Measurements from ENCODE around the gene ZNF18.

ZNF18 gene, protein sequence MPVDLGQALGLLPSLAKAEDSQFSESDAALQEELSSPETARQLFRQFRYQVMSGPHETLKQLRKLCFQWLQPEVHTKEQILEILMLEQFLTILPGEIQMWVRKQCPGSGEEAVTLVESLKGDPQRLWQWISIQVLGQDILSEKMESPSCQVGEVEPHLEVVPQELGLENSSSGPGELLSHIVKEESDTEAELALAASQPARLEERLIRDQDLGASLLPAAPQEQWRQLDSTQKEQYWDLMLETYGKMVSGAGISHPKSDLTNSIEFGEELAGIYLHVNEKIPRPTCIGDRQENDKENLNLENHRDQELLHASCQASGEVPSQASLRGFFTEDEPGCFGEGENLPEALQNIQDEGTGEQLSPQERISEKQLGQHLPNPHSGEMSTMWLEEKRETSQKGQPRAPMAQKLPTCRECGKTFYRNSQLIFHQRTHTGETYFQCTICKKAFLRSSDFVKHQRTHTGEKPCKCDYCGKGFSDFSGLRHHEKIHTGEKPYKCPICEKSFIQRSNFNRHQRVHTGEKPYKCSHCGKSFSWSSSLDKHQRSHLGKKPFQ

DNA sequence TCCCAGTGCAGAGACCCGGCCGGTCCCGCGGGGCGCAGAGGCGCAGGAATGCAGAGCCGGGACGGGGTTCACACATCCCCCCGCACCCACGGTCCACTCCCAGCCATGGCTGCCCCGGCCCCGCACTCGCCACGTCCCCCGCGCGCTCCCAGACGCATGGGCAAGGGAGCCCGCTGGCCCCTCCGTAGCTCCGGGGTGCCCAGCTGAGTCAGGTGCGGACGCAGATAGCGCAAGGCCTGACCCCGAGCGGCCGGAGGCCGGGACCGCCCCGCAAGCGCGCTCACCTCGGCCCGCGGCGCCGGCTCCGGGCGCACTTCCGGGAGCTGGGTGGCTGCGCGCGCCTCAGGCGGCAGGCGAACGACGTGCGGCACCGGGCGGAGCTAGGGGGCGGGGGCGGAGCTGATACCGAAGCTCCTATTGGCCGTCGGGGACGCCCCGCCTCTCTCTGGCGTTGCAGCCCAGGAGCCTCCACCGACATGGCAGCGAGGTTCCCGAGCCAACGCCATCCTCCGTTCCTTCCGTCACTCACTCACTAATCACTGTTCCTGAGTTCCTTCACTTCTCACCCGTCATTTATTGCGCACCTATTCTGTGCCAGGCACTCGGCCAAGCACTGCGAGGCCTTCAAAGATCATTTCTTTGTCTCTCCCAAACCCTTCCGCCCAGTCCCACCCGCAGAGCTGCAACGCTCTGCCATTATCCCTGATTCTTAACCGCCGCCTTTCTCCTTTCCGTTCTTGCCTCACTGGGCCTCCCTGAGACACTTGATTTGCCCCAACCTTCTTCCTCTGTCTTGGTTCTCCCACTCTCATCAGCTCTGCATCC, at the start of gene ZNF18:
Gene ZNF18 (minus strand): TSS at position 329 of the 825 bp plus-strand sequence. CDS start 4,646 bp downstream, outside the sequence.
- peak; percentile 99 for DNase-seq

DNA sequence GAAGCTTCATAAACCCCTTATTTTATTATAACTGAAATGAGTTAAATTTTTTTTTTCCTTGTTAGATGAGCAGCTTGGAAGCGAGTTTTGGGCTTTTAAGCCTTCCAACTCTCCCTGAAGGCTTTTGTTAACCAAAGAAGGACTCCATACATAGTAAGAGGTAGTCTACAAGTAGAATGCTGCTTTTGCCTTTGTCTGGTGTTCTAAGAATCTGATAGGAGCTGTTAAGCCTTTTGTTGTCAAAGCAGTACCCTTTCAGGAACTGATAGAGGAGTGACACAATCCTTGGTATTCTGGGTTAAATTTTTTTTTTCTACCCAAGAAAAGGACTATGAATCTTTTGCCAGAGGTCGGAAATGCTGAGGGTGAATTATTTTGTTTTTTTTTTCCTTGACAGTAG, 49.5 kb upstream of the ZNF18 start:
- no peak for DNase-seq

DNA sequence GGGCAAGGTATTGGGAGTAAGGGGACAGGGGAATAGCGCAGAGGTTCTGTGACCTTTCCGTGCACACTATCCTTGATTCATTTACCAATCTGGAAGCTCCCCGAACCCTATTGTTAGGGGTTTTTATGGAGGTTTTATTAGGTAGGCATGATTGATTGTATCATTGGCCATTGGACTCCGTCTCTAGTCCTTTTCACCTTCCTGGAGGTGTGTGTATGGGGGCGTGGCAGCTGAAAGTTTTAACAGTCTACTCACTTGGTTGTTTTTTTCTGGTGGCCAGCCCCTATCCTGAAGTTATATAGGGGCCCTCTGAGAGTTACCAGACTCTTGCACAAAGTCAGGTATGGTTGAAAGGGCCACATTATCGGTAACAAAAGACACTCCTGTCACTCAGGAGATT, 46.4 kb upstream of the ZNF18 start:
- DNase-seq: no peak

DNA sequence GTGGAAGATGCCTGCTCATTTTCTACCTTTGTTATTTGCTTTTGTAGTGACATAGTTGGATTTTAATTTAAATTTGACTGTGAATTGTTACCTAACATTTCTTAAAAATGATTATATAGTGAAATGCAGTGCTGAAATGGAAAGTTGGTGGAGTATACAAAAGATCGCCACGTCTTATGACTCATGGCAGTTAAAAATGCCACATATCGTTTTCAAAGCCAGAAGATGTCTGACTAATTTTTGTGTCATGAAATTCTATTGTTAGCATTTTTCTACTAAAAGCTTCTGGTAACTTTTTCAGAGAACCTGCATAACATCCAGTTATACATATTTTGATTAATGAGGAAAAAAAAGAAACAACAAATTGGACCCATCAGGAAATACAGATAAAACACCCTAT, 44.0 kb upstream of the ZNF18 start:
- no peak for DNase-seq

DNA sequence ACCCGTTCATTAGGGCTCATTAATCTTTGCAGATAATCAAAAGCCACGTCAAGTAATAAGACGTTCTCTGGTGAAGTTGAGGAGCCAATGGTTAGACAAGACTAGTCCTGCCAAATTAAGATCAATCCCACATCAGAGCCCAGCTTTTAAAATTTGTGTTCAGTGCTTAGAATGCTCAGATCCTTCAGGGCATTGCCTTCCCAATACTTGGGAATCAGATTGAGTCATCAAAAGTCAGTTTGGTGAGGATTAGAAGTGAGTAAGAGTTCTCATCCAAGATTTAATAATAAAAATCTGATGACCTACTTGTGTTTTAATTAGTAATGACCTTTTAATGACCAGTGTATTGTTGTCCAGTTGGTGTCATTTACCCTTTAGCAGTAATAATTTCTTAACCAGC, 43.2 kb upstream of the ZNF18 start:
- DNase-seq: no peak

DNA sequence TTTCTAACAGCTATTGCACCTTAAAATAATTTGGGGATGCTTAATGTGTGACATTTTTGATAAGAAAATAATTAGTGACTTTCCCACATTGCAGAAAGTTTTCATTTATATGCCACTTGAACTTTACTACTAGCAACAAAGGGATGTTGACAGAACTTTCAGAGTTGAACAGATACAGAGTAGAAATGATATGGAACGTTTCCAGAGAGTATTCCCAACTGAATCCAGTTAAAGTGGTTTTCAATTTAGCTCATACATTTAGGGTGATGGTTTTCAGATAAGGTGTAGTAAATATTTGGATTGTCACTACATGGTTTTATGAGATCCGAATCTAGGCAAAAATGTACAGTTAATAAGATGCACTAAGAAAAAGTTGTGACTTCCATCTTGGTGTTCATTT, 40.7 kb upstream of the ZNF18 start:
- no peak for DNase-seq

DNA sequence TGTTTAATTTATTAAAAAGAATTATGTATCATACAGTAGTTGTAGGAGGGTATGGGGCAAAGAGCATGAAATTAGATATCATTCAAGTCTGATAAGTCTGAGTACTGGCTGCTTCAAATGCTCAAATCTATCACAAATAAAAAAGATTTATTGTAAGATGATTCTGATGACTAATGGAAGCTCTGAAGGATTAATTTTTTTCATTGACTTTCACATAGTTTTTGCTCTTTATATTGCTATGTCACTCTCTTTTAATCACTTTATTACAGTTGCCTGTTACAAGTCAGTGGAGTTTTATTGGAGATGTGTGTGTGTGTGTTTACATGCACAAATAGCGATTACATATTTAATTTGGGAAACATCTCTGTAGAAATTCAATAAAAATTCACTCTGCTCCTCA, 38.4 kb upstream of the ZNF18 start:
- no peak for DNase-seq

DNA sequence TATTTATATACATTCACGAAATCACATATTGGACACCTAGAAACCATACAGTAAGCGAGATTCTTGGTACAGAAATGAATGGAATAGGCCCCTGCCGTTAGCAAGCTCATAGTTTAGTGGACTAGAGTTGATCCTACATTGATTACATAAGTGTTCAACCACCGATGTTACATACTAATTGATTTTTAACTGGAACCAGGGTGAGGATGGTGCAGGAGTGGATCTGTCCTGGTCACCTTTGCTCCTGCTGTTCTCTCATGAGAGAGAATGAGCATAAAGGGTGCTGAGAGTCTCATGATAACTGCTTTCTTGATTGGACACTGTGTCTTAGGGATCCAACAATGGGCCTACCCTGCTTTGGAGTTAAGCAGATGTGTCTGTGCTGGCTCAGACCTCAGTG, 37.3 kb upstream of the ZNF18 start:
- no peak for DNase-seq

DNA sequence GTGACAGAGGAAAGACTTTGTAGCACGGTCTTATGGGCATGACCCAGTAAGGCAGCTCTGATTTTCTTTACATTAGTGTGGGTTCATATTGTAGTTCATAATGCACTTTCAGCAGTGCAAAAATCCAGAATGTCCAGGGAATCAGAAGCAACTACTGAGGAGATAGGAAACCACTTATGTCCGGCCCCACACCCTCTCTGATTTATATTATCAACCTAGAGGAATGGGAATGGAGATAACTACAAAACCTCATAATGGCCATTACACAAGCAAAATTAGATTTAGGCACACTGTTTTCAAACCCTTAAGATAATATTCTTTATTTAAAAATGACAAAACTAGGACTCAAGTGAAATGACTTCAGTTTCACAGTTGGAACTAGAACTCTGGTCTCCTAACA, 31.3 kb upstream of the ZNF18 start:
- DNase-seq: no peak

DNA sequence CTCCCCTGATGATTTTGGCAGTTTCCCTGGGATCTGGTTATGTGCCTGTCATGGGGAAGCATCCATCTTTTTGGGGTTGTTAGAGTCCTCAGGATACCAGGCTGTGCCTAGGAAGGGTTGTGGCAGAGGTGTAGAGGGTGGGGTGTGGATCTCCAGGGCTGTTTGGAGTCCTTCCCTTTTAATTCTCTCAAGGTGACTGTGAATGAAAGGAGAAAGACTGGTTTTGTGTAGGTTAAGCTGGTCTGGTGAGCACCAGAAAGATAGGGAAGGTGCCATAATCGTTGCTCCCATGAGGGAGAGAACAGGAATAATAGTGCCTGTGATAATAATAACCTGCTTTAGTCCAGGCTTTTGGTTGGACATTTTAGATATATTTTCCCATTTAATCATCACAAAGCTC, 30.4 kb upstream of the ZNF18 start:
- no peak for DNase-seq

DNA sequence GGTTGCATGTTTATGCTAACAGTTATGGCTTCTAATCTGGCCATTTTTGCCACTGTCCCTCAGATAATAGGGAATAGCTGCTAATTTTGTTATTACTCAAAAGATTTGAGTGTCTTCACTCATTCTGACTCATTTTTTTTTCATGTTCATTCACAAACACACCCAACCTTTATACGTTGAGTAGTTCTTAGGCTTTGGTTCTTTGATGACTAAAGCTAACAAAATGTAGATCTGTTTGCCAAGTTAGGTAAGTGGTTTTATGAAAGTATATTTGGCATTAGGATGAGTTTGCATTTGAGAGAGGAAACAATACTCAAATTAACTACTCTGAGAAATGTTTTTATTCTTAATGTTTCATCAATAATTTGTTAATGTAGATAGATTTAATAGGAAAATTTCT, 27.1 kb upstream of the ZNF18 start:
- no peak for DNase-seq

DNA sequence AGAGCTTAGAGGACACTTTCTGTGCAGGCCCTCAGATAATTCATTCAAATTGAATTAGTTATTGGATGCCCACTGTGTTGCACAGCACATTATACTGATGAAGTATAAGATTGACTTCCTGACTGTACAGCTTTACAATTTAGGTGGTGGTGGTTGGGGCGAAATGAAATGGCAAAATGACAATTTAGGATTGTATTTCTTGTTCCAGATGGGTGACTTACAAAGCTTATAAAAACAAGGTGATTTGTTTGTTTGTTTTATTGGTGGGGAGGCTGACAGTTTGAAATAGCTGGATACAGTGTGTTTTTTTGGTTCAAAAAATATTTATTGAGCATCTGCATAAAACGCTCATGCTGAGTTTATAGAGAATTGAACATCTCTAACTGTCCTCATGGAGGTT, 25.0 kb upstream of the ZNF18 start:
- no peak for DNase-seq

DNA sequence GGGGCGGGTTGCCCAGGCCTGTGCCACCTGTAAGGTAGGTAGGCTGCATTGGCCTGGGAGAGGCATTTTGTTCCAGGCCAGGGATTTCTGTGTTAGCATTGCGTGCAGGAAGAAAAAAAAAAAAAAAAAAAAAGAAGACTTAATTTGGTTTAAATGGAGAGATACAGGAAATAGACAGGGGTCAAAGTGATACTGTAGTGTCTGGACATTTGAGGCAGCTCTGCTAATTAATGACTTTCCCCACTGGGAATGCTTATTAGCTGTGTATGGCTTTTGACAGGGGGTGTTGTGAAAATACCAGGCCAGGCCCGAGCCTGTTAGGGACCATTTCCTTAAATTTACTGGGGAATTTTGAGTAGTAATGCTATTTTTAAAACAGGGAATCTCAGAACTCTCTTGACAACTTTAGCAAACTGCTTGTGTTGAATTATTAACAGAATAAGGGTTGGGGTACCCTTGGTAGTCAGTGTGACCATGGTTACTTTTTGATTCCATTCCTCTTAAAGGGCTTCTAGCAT, 24.4 kb upstream of the ZNF18 start:
- no peak for DNase-seq

DNA sequence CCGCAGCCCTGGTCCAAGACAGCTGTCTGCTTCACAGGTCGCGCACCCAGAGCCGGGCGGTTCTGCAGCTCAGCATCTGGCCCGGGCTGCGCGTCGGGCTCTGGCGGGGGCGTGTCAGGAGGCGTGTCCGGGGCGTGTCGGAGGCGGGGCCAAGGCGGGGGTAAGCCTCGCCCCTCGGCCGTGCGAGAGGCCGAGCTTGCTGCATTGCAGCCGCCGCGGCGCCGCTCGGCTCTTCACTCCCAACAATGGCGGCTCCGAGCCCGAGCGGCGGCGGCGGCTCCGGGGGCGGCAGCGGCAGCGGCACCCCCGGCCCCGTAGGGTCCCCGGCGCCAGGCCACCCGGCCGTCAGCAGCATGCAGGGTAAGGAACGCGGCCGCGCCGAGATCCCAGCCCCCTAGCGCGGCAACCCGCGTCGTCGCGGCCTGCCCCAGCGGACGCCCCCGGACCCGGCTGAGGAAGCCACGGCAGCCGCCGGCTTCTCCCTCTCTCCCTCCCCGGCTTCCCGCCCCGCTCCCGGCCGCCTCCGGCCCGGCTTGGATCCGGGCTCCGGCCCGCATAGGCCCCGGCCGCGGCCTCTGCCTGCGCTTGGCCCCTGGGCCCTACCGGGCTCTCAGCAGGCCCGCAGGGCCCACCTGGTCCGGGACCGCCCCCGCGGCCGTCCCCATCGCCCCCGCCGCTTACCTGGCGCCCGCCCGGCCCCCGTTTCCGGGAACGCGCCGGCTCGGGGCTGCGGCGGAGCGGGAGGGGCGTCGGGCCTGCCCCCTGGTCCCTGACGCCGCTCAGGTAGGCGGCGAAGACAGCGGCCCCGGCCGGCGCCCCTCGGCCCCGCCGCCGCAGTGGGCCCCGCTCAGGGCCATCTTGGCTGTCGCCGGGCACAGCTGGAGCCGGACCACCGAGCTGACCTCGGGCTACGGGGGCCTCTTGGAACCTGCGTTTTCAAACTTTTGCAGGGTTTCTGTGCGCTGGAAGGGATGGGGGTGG, 23.7 kb upstream of the ZNF18 start, which contains the start of gene MAP2K4:
Gene MAP2K4 (plus strand): TSS at position 236 of the 981 bp plus-strand sequence. CDS start 10 bp downstream, at position 246.
- DNase-seq: peak; percentile 99

DNA sequence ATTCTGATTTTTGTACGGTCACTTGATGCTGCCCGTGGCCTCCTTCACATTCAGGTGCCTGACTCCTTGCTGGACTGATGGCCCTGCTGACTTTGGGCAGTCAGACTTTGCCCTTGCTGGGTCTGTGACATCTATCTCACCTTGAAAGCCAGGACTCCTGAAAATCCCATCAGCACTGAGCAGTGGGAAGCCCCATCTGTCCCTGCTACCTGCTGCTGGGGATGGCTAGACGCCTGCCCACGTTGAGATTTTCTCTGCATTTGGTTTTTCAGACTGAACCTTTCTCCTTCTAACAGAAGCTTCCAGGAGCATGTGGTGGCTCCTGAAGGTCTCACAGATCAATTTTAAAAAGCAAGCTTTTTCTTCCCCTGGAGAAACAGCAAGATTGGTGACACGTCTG, 10.2 kb upstream of the ZNF18 start:
- DNase-seq: no peak

DNA sequence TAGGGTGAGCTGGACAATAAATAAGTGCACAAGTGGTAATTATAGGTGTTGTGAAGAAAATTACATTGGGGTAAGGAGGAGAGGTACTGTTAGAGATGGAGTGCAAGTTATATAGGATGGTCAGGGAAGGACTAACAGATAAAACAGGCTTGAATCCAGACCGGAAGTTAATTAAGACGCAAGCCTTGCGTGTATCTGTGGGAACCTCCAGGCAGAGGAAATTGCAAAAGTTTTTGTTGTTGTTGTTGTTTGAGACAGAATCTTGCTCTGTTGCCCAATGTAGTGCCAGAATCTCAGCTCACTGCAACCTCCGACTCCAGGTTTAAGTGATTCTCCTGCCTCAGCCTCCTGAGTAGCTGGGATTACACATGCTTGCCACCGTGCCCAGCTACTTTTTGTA, 2.4 kb upstream of the ZNF18 start:
- no peak for DNase-seq

DNA sequence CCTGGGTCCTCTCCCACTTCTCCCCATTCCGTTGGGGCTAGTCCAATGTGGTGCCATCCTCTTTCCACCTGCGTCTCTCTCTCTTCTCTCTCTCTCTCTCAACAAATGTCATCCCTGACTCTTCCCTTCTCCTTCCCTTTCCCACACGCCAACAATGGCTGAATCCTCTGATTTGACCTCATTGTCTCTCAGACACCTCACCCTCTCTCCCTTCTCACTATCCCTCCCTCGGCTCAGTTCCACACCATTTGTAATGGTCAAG, 628 bp upstream of the ZNF18 start:
- no peak for DNase-seq

DNA sequence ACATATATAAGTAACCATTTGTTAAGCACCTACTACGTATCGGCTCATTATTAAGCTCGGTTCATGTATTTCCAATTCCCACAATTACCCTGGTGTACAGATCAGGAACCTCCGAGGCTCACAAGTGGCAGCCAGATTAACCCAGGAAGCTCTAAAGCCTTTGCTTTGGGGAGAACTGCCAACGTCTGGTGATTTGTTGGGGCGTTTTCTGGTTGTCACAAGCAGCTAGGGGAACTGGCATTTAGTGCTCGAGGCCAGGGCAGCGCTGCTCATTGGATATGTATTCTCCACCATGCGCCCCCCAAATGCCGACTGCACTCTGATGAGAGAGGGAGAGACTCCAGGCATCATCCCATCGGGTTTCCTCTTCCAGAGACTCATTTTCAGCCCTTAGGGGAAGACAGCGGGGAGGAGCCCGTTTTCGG, 541 bp downstream of the ZNF18 start:
- no peak for DNase-seq

DNA sequence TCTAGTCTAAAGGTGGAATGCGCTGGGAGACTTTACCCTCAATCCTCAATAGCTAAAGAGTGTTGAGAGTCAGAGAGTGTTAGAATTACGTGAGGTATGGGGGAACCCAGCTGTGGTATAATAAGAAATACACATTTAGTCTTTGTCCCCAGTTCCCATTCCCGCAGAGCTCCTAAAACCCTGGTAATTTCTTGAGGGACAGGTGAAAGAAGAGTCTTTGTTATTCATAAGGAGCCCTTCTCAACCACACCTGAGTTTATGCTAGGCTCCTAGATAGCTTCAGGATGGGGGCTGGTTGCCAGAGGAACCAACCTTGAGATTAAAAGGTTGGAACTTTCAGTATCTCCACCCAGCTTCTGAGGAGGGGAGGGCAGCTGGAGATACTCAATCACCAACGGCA, 5.8 kb downstream of the ZNF18 start:
- DNase-seq: no peak

DNA sequence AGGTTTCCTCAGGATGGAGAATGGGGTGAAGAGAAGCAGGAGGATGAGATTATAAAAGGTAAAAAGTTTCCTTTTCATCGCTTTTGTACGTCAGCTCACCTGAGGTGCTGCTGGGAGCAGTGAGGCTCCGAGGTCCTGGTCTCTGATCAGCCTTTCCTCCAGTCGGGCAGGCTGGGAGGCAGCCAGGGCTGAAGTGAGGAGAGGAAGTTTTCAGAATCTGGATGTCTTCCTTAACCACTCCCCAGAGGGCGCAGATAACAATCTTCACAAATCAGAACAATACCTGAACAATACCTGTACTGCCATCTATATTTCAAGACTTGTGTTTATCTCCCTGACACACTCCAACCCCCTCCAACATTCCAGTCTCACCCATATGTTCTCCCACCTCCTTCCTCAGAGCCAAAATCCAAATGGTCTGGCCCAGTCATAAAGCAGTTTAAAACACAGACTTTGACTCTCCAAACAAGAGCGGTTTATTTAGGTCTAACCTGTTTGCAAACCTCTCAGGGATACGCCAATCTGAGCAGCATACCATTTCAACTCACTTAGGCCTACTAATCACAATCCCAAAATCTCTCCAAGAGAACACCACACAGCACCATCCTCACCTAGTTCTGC, 6.8 kb downstream of the ZNF18 start:
- DNase-seq: no peak

DNA sequence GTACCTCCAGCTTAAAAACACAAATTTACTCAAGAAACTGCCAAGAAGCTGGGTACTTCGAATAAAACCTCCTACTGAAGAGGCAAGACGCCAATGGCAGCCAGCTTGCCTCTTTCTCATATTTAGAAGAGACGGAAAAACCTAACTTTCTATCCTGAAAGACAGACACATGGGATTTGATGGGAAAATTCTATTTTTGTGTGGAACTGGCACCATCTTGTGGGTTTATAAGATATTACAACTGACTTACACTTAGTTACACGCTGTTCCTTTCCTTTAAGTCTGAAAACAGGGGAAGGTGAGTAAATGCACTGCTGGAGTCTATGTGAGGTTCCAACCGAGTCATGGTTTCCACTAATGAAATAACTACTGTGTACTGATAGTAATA, 10.3 kb downstream of the ZNF18 start:
- no peak for DNase-seq

All from activated effector memory CD4-positive, alpha-beta T cell treated with anti-CD3 and anti-CD28 coated beads, Interleukin-2, amount 50 U/mL, for 16 hours (primary cell).